AG04450 (cell line): ENCODE measurements around the gene VIPR2. TPM values are rescaled to one million over a fixed set of nuclear protein-coding genes. Genes with fewer than 3 reads are reported as not detected.

Experiments used
- CTCF ChIA-PET: fragments of 300-600, 350-600 bp; formaldehyde crosslinking; extraction: SDS; loops from one replicate; lab custom pipeline; 2022; ENCODE audit warnings: antibody characterized with exemption, inconsistent platforms; lab: Charles Lee
- POLR2A ChIA-PET: fragments of 350-600 bp; formaldehyde crosslinking; extraction: SDS; loops from one replicate; lab custom pipeline; 2021; ENCODE audit warnings: antibody characterized with exemption, inconsistent platforms; lab: Yijun Ruan, JAX
- DNase-seq: peaks from one replicate; pipeline ENCODE4 v3.0.0-alpha.2; 2011; ENCODE audit warnings: low read depth, low spot score
- H3K27ac ChIP-seq: one replicate; pipeline ENCODE4 v1.5.1; 2012; ENCODE audit warnings: low read depth, low read length, control low read depth
- H3K27me3 ChIP-seq: one replicate; pipeline ENCODE4 v1.6.0; 2012; ENCODE audit warnings: low read length; ENCODE audit not compliant: control insufficient read depth, insufficient read depth
- H3K4me3 ChIP-seq: 2 replicates; pipeline ENCODE4 v1.5.1; 2011; ENCODE audit warnings: mild to moderate bottlenecking, low read depth, low read length, control low read depth
- H3K9me3 ChIP-seq: 2 replicates; pipeline ENCODE4 v1.5.1; 2012; ENCODE audit warnings: low read length; ENCODE audit not compliant: control insufficient read depth, insufficient read depth
- CTCF ChIP-seq: IDR thresholded peaks from 2 replicates; pipeline ENCODE4 v1.5.1; 2011; ENCODE audit warnings: low read depth, low read length, control low read depth, inconsistent platforms
- polyA plus RNA-seq: library from polyadenylated mRNA; depleted of rRNA; stranded (reverse); fragments of >200 nt; gene quantifications from 2 replicates; pipeline ENCODE4 v1.2.3, GENCODE V29; 2011

Gene VIPR2
- polyA plus RNA-seq, 1 experiment: not detected

DNA sequence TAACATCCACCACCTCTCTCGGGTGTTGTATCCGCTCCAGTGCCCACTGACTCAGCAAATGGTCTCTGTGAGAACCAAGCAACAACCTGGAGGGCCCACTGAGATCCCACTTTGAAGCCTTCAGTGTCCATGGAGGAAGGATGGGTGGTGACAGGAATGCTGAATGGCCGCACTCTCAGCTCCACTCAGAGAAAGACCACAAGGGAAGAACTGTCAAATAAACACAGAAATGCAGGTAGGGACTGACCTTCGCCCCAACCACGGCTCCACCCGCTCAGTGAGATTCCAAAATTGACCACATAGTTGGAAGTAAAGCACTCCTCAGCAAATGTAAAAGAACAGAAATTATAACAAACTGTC, 65.8 kb downstream of the VIPR2 start:
- Histone ChIP-seq H3K9me3 (peaks cover 27% of the 10 kb centered on the region), H3K4me3 (no peak overlapping the region), H3K27ac (no peak overlapping the region), H3K27me3 (no peaks in the 10 kb centered on the region)
- TF ChIP-seq CTCF: no peak
- DNase-seq: no peak
- ChIA-PET POLR2A (no interaction called here), CTCF (no interaction called here)

GRCh38 chr7:159078193-159078910, 66.3 kb downstream of the VIPR2 start:
- no peak overlapping the region for H3K4me3 ChIP-seq
- POLR2A ChIA-PET: no interaction called here
- H3K9me3 ChIP-seq: peaks cover 22% of the 10 kb centered on the region
- no peak for DNase-seq
- no peaks in the 10 kb centered on the region for H3K27me3 ChIP-seq
- CTCF ChIA-PET: no interaction called here
- no peak overlapping the region for H3K27ac ChIP-seq
- no peak for TF ChIP-seq CTCF

- no peak for DNase-seq
- Histone ChIP-seq H3K27me3 (no peaks in the 10 kb centered on the region), H3K9me3 (peaks cover 17% of the 10 kb centered on the region), H3K27ac (no peak overlapping the region), H3K4me3 (no peak overlapping the region)
- ChIA-PET POLR2A (no interaction called here), CTCF (no interaction called here)
- TF ChIP-seq CTCF: no peak
Observed at GRCh38 chr7:159076333-159076732, 68.3 kb downstream of the VIPR2 start.

GRCh38 chr7:159075563-159076238, 69.0 kb downstream of the VIPR2 start:
- no peaks in the 10 kb centered on the region for H3K27me3 ChIP-seq
- TF ChIP-seq CTCF: no peak
- CTCF ChIA-PET: no interaction called here
- H3K4me3 ChIP-seq: no peak overlapping the region
- H3K27ac ChIP-seq: no peak overlapping the region
- no peak for DNase-seq
- POLR2A ChIA-PET: no interaction called here
- peaks cover 23% of the 10 kb centered on the region for H3K9me3 ChIP-seq

DNA sequence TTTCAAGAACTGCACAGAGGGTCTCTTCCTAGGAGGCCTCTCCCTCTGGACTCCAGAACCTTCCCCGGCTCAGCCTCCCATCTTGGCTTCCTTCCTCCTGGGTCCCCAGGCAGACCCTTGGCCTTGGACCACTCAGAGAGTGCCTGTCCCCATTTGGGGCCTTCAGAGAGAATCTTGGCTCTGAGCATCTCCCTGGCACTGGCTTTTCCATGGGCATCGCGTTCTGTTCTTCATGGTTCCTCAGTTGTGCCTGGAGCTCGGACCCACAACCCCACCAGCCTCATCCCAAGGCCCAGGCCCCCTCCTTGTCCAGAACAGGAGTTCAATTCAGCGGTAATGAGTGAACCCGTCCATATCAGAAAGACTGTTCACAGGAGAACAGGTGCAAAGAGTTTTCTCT, 73.4 kb downstream of the VIPR2 start:
- no peak for TF ChIP-seq CTCF

More for the DNA sequence above, 73.4 kb downstream of the VIPR2 start:
- Histone ChIP-seq H3K9me3 (peaks cover 58% of the 10 kb centered on the region), H3K27ac (no peak overlapping the region), H3K4me3 (no peak overlapping the region), H3K27me3 (no peaks in the 10 kb centered on the region)
- ChIA-PET CTCF (no interaction called here), POLR2A (no interaction called here)
- no peak for DNase-seq
